OCI-LY1 (cell line): Measurements from ENCODE around the gene TEX26.

ENCODE experiments used
- CTCF ChIP-seq: fragments of 200-600 bp; sonication (generic), shearing (Covaris generic); IDR thresholded peaks from 2 replicates; pipeline ENCODE4 v1.5.1; 2017; ENCODE audit warnings: mild to moderate bottlenecking, antibody characterized with exemption, low read length, moderate library complexity, mixed read lengths
- EZH2 ChIP-seq: fragments of 200-600 bp; sonication (generic), shearing (Covaris generic); IDR thresholded peaks from 2 replicates; pipeline ENCODE4 v1.8.0; 2017; ENCODE audit warnings: borderline replicate concordance, mixed run types, mild to moderate bottlenecking, antibody characterized with exemption, low read length, moderate library complexity, mixed read lengths

DNA sequence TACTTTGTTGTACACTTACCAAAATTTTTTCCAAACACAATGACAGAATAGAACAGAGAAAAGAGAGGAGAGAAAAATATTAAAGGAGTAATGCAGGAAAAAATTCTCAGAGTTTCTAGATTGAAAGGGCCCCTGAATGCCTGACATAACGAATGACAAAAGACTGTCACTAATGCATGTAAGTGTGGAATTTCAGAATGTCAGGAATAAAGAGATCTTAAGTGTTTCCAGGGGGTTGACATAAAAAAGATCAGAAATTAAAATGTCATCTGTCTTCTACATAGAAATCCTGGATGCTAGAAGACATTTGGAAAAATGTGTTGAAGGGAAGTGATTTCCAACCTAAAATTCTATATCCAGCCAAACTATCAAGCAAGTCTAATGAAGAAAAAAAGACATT lies 27.2 kb downstream of the TEX26 start:
- TF ChIP-seq CTCF (no peak), EZH2 (no peak)
